Measurements from ENCODE around the gene TNRC6A. TPM values are rescaled to one million over a fixed set of nuclear protein-coding genes. Genes with fewer than 3 reads are reported as not detected.

TNRC6A gene
- total RNA-seq, 4 donors from 2014 or later = 26.3 to 120 (median 49.2) TPM

GRCh38 chr16:24789881-24790280 is 60.4 kb downstream of the TNRC6A start:
- H3K9me3 ChIP-seq = no peaks in the 10 kb centered on the region
- H3K36me3 ChIP-seq = peaks cover 72% of the 10 kb centered on the region
- WGBS = 94% methylated on average over 2 of the region's 2 CpGs
- no peaks in the 10 kb centered on the region for H3K27me3 ChIP-seq
- H3K27ac ChIP-seq = no peak overlapping the region
- no peak for DNase-seq (ENCODE audit: low spot score in 2 of 2)
- no peak overlapping the region for H3K4me3 ChIP-seq
- H3K4me1 ChIP-seq = no peaks in the 10 kb centered on the region
- TF ChIP-seq POLR2AphosphoS5 (IDR thresholded peaks at IDR 0.05) = no peak
- TF ChIP-seq EP300 (IDR thresholded peaks at IDR 0.05) = no peak
- no peak for TF ChIP-seq POLR2A (IDR thresholded peaks at IDR 0.05)
- no peak for TF ChIP-seq CTCF (IDR thresholded peaks at IDR 0.05)

- H3K4me1 ChIP-seq = no peaks in the 10 kb centered on the region
- TF ChIP-seq CTCF (IDR thresholded peaks at IDR 0.05) (no peak), EP300 (IDR thresholded peaks at IDR 0.05) (no peak), POLR2A (IDR thresholded peaks at IDR 0.05) (no peak), POLR2AphosphoS5 (IDR thresholded peaks at IDR 0.05) (no peak)
- 73% methylated on average over 3 of the region's 4 CpGs for WGBS
- no peak for DNase-seq (ENCODE audit: low spot score in 2 of 2)
- no peak overlapping the region for H3K27ac ChIP-seq
- no peaks in the 10 kb centered on the region for H3K9me3 ChIP-seq
- no peak overlapping the region for H3K4me3 ChIP-seq
- H3K27me3 ChIP-seq = no peaks in the 10 kb centered on the region
- peaks cover 96% of the 10 kb centered on the region for H3K36me3 ChIP-seq
Measured at GRCh38 chr16:24800586-24800985, 71.1 kb downstream of the TNRC6A start.

GRCh38 chr16:24801761-24802302 is 72.4 kb downstream of the TNRC6A start:
- Histone ChIP-seq H3K9me3 (no peaks in the 10 kb centered on the region), H3K4me1 (no peaks in the 10 kb centered on the region), H3K4me3 (no peak overlapping the region), H3K27me3 (no peaks in the 10 kb centered on the region), H3K27ac (no peak overlapping the region), H3K36me3 (peaks cover 100% of the 10 kb centered on the region)
- no peak for DNase-seq (ENCODE audit: low spot score in 2 of 2)
- 90% methylated on average over 3 of the region's 3 CpGs for WGBS
- TF ChIP-seq POLR2A (IDR thresholded peaks at IDR 0.05) (no peak), EP300 (IDR thresholded peaks at IDR 0.05) (no peak), CTCF (IDR thresholded peaks at IDR 0.05) (no peak), POLR2AphosphoS5 (IDR thresholded peaks at IDR 0.05) (no peak)

GRCh38 chr16:24805484-24805883 is 76.0 kb downstream of the TNRC6A start:
- no peak for DNase-seq (ENCODE audit: low spot score in 2 of 2)
- WGBS = 89% methylated on average over 5 of the region's 5 CpGs
- no peak overlapping the region for H3K4me3 ChIP-seq
- no peaks in the 10 kb centered on the region for H3K9me3 ChIP-seq
- no peak overlapping the region for H3K27ac ChIP-seq
- H3K27me3 ChIP-seq = no peaks in the 10 kb centered on the region
- H3K4me1 ChIP-seq = no peaks in the 10 kb centered on the region
- TF ChIP-seq POLR2A (IDR thresholded peaks at IDR 0.05) = no peak
- TF ChIP-seq CTCF (IDR thresholded peaks at IDR 0.05) = no peak
- TF ChIP-seq POLR2AphosphoS5 (IDR thresholded peaks at IDR 0.05) = no peak
- TF ChIP-seq EP300 (IDR thresholded peaks at IDR 0.05) = no peak
- peaks cover 100% of the 10 kb centered on the region for H3K36me3 ChIP-seq

- Histone ChIP-seq H3K27ac (no peak overlapping the region), H3K4me1 (no peaks in the 10 kb centered on the region), H3K4me3 (no peak overlapping the region), H3K27me3 (no peaks in the 10 kb centered on the region), H3K36me3 (peaks cover 96% of the 10 kb centered on the region), H3K9me3 (no peaks in the 10 kb centered on the region)
- WGBS = 54% methylated on average over 1 of the region's 1 CpG
- DNase-seq (ENCODE audit: low spot score in 2 of 2) = no peak
- TF ChIP-seq POLR2A (IDR thresholded peaks at IDR 0.05) = no peak
- no peak for TF ChIP-seq POLR2AphosphoS5 (IDR thresholded peaks at IDR 0.05)
- TF ChIP-seq CTCF (IDR thresholded peaks at IDR 0.05) = no peak
- no peak for TF ChIP-seq EP300 (IDR thresholded peaks at IDR 0.05)
Measured at GRCh38 chr16:24807301-24807700, 77.8 kb downstream of the TNRC6A start.
